LNCaP clone FGC (cell line): ENCODE data around the gene KIAA0408.
A peak's percentile ranks its signal among the peaks of the same experiment; 100 is the strongest.

ENCODE experiments used
- DNase-seq: peaks from one replicate; pipeline ENCODE4 v3.0.0-alpha.2; 2011; ENCODE audit warnings: low read depth
- H3K4me3 ChIP-seq: 2 replicates; pipeline ENCODE4 v1.5.1; 2011; ENCODE audit warnings: mild to moderate bottlenecking, low read depth, low read length, control low read depth
- CTCF ChIP-seq: IDR thresholded peaks from 2 replicates; pipeline ENCODE4 v1.5.1; 2012; ENCODE audit warnings: mild to moderate bottlenecking; ENCODE audit not compliant: control insufficient read depth, insufficient read depth; ENCODE audit errors: extremely low read depth

The KIAA0408 gene

GRCh38 chr6:127459231-127459641 is at the start of gene KIAA0408:
TSS of gene KIAA0408 (minus strand) at chr6:127459389. CDS start at chr6:127453981, 5,408 bp downstream.
- TF ChIP-seq CTCF: no peak
- no peak within 1 kb of the TSS; the same call in 1 of the 2 replicates for H3K4me3 ChIP-seq
- peak; percentile 87 for DNase-seq

- no peak for TF ChIP-seq CTCF
- H3K4me3 ChIP-seq: no peak overlapping the region
- DNase-seq: no peak
Measured at GRCh38 chr6:127506894-127507293, 47.7 kb upstream of the KIAA0408 start.

GRCh38 chr6:127503022-127503421 is 43.8 kb upstream of the KIAA0408 start:
- no peak for TF ChIP-seq CTCF
- no peak overlapping the region for H3K4me3 ChIP-seq
- DNase-seq: no peak

GRCh38 chr6:127497410-127497809 is 38.2 kb upstream of the KIAA0408 start:
- H3K4me3 ChIP-seq: no peak overlapping the region
- no peak for TF ChIP-seq CTCF
- no peak for DNase-seq

GRCh38 chr6:127496471-127496870 is 37.3 kb upstream of the KIAA0408 start:
- no peak overlapping the region for H3K4me3 ChIP-seq
- no peak for DNase-seq
- 0 out of 2 replicates have a peak, but pooled peaks have one; percentile 7 for TF ChIP-seq CTCF

- H3K4me3 ChIP-seq: no peak overlapping the region
- DNase-seq: no peak
- TF ChIP-seq CTCF: no peak
Measured at GRCh38 chr6:127494240-127494767, 35.1 kb upstream of the KIAA0408 start.

- no peak for DNase-seq
- TF ChIP-seq CTCF: no peak
Measured at GRCh38 chr6:127489248-127489647, 30.1 kb upstream of the KIAA0408 start.

More at GRCh38 chr6:127489248-127489647, 30.1 kb upstream of the KIAA0408 start:
- no peak overlapping the region for H3K4me3 ChIP-seq
